Islet precursor cell (in vitro differentiated cells): ENCODE results near the gene HIVEP1.
"Not testable (repeated sequence)": the region's sequence is repeated elsewhere in the genome, so short reads cannot be mapped to it uniquely, and the experiment has no call there.

Experiments used
- DNase-seq: peaks from one replicate; pipeline ENCODE4 v3.0.0-alpha.2; 2018

The HIVEP1 gene

DNA sequence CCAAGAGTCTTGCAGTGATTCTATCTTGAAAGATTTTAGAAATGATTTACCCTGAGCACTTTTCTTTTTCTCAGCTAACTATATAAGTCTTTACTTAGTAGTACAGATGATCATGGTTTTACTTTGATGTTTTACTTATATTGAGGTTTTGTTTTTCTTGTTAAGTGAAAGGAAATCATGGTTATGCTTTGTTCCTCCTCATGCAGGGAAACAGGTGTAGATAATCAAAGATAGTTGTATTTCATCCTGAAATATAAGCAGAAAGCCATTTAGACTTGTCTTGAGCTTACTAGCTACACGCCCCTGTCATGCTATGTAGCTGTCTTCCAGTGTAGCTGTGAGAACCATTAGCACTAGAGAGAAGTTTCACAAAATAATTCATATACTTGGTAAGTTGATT lies 113.9 kb downstream of the HIVEP1 start:
- no peak for DNase-seq

GRCh38 chr6:12129523-12129922 lies 117.4 kb downstream of the HIVEP1 start:
- no peak for DNase-seq

- DNase-seq, result no peak
Measured at GRCh38 chr6:12132351-12133222, 120.5 kb downstream of the HIVEP1 start.

- no peak for DNase-seq
Measured at GRCh38 chr6:12134581-12134980, 122.5 kb downstream of the HIVEP1 start.

DNA sequence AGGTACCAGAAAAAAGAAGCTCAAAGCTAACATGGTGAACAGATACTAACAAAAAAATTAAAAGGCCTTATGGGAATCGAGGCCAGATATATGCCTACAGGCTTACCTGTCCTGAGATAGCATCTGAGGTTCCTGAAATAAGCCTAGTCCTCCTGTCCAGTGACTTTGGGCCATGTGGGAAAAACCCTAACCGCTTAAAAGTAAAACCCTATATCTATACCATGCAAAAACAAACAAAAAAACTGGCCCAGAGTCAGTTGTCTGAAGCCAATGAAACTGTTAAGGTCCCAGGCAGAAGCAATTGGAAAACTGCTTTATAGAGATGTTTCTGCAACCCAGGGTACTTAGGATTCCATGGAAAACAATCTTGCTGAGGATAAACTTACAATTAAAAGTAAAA lies 122.9 kb downstream of the HIVEP1 start:
- no peak for DNase-seq

DNA sequence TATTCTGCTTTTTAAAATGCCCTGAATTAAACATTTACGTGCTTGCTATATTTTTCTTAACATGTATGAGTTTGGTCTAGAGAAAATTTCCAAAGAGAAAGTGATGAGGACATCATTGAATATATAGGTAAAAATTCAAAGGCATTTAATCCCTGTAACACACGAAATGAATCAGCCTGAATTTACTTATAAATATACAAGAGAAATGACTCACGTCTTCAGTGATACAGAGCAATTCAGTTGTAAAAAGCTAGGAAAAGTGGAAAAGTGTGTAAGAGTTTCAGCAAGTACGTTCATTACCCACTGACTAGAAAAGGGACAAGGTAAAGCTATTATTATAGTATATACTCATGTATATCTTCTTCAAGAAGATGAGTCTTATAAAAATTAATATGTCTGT lies 124.8 kb downstream of the HIVEP1 start:
- DNase-seq, result no peak

DNA sequence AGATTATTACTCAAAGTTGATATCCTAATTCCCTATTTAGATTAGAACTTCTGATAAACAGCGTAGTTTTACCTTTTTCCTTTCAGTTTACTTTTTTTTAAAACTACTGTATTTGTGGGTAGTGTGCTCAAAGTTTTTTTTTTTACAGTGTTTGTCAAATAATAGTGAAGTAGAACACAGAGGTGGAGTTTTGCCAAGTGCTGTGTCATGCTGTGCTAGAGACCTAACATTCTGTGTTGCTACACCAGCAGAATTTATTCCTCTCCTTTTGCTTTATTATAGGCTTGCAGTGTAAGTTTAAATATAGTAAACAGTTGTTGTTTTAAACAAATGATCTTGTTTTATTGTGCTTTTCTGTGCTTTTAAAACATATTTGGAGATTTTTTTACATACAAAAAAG lies 125.4 kb downstream of the HIVEP1 start:
- DNase-seq, result no peak

- no peak for DNase-seq
Measured at GRCh38 chr6:12138381-12138780, 126.3 kb downstream of the HIVEP1 start.

GRCh38 chr6:12138936-12139335 lies 126.8 kb downstream of the HIVEP1 start:
- no peak for DNase-seq

GRCh38 chr6:12147557-12148316 lies 135.6 kb downstream of the HIVEP1 start:
- no peak for DNase-seq

GRCh38 chr6:12148317-12148801 lies 136.2 kb downstream of the HIVEP1 start:
- no peak for DNase-seq

DNA sequence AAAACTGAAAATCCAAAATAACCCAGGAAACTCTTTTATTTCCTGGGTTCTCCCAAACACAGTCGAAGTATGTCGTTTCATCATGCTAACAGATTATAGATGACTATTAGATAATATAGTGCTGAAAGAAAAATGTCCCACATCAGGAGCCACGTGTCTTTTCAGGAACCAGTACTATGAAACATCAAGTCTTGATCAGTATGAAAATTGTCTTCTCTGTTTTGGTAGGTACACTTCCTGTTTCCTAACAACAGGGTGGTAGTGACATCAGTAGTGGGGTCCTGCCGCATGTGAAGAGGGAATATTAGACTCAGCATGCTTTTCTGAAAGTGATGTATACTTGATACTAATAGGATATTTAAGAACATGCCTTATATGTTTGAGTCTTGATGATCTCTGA lies 136.7 kb downstream of the HIVEP1 start:
- DNase-seq, result no peak

DNA sequence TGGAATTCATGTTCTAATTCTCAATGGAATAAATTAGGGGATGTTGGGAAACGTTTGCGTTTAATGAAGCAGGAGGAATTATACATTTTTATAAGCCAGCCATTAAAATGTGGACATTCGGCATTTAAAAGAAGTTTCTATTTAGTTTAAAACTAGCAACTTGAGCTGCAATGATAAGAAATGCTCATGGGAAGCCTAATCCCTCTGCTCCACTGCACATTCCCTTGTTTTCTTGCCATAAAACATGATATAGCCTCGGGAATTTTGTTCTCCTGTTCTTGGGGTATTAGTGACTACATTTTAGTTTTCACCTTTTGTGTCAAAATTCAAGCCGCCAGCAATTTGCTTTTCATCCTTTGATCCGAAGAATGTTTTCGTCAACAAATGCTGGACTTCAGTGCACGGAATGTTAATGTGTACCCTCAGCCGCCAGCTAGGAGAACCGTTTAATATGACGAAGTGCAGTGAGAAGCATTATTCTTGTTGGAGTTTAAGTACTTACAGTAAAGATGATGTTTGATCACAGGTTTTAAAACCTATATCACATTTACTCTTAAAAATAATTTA lies 137.9 kb downstream of the HIVEP1 start:
- DNase-seq, result no peak

DNA sequence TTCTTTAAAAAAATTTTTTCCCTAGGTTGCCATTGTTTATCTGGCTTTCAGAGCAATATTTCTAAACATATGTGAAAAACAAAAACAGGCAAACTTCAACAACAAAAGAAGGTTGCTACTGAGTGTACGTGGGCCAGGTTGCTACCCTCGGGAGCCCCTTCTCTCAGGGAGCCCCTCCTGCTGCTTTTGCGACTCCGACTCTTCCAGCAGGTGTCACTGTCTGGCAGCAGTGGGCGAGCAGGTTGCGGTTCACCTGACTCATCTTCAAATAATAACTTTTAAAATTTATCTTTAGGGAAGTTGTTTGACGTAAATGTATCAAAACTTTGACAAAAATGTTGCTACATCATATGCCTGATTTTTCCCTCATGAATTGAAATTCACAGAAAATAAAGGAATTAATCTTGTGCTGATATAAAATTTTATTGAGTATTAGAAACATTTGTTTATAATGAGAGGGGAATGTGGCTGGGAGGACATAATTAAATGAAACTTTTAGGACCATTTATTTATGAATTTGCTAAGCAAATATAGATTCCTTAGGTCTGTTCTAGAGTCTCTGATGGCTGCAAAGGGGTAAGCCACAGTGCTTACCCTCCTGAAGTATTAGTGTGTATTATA lies 138.8 kb downstream of the HIVEP1 start:
- DNase-seq, result peak; percentile 73

GRCh38 chr6:12151433-12151820 lies 139.3 kb downstream of the HIVEP1 start:
- DNase-seq, result no peak

- no peak for DNase-seq
Measured at GRCh38 chr6:12152023-12152970, 140.2 kb downstream of the HIVEP1 start.

DNA sequence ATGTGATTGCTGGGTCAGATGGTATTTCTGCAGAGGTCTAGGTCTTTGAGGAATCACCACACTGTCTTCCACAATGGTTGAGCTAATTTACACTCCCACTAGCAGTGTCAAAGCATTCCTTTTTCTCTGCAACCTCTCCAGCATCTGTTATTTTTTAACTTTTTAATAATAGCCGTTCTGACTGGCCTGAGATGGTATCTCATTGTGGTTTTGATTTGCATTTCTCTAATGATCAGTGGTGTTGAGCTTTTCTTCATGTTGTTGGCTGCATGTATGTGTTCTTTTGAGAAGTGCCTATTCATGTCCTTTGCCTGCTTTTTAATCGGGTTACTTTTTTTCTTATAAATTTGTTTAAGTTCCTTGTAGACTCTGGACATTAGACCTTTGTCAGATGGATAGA lies 143.7 kb downstream of the HIVEP1 start:
- not testable (repeated sequence) for DNase-seq

DNA sequence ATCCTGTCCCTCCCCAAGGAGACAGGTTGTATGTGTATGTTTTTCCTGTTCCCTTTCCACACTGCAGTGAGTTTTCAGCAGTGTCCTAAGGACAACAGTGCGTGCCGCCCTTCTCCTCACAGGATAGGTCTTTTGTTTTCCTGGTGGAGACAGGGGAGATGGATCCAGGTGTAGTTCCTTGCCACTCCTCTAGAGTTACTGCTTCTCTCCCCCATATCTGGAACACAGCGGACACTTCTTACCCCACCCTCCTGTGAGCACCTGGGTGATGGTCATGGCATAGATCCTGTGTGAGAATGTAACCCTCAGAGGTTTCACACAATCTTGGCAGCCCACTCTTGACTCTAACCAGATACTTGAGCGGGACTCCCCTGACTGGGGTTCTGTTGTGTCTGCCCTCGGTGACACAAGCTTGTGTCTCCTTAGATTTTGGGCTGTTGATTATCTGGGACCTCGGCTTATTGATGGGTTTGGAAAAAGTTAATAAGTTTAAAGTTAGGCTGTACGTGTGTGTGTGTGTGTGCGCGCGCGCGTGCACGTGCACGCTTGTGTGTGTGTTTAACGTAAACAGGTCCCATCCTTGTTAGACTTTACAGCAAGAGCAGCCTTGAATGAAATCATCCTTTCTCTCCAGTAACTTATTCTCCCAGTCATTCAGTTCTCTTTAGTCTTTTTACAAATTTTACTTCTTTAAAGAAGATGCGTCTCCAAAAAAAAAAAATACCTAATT lies 146.7 kb downstream of the HIVEP1 start:
- no peak for DNase-seq

DNA sequence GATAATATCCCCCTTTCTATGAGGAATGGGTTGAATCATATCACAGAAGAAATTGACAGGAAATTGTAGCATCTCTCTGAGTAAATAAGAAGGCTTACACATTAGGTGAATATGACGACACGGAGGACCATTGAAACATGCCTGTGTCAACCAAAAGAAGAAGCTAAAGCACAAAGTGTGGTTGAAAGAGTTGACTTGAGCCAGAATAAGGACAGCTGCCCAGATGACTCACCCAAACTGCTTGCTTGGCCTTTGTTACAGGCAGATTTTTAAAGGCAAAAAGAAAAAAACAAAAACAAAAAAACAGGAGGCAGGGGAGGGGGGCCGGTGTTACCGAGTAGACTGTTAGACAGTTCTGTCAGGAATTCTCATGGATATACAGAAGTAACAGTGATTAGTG lies 148.2 kb downstream of the HIVEP1 start:
- DNase-seq, result no peak

- DNase-seq, result no peak
Measured at GRCh38 chr6:12162213-12162612, 150.1 kb downstream of the HIVEP1 start.

DNA sequence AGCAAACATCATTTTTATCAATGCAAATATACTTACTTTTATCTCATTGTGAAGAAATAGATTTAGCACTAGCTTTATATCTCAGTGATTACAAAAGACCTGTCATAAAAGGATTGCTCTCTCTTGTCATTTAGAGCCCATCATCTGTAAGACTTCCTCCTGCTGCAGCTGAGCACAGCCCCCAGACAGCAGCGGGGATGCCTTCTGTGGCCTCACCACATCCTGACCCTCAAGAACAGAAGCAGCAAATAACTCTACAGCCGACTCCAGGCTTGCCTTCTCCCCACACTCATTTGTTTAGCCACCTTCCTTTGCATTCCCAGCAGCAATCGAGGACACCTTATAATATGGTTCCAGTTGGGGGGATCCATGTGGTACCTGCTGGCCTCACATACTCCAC lies 151.0 kb downstream of the HIVEP1 start:
- no peak for DNase-seq
